CD14-positive monocyte (primary cell): ENCODE measurements around the gene PDZK1IP1. TPM values are rescaled to one million over a fixed set of nuclear protein-coding genes. Genes with fewer than 3 reads are reported as not detected.

ENCODE experiments used
- DNase-seq, 3 donors: peaks; one replicate each; pipeline ENCODE4 v3.0.0-alpha.2; 2011 to 2022
- H2AFZ ChIP-seq: 2 replicates; pipeline ENCODE4 v1.6.0; 2012; ENCODE audit warnings: mild to moderate bottlenecking, low read depth, low read length, inconsistent platforms; ENCODE audit not compliant: insufficient read depth, poor library complexity, severe bottlenecking
- H3K27ac ChIP-seq, 2 donors: 1 replicate in 1 of 2; 2 replicates in 1 of 2; pipeline ENCODE4 v1.5.1; 2012 to 2013; ENCODE audit warnings: low read length in 2 of 2, control low read depth in 1 of 2, inconsistent platforms in 1 of 2, low read depth in 1 of 2, mild to moderate bottlenecking in 1 of 2
- H3K27me3 ChIP-seq, 2 donors: one replicate each; pipeline versions ENCODE4 v1.6.0 to v1.6.1; 2011 to 2013; ENCODE audit warnings: low read length in 2 of 2; ENCODE audit not compliant: control insufficient read depth in 2 of 2, insufficient read depth in 2 of 2
- H3K36me3 ChIP-seq, 2 donors: replicated peaks in 1 of 2; 1 replicate in 1 of 2; 2 replicates in 1 of 2; pipeline versions ENCODE4 v1.5.1 to v1.6.1; 2012 to 2013; ENCODE audit warnings: low read length in 2 of 2, control low read depth in 1 of 2, inconsistent platforms in 1 of 2, mild to moderate bottlenecking in 1 of 2; ENCODE audit not compliant: insufficient read depth in 2 of 2, control insufficient read depth in 1 of 2
- H3K4me1 ChIP-seq, 2 donors: 1 replicate in 1 of 2; 2 replicates in 1 of 2; pipeline versions ENCODE4 v1.5.1 to v1.6.1; 2012 to 2013; ENCODE audit warnings: low read length in 2 of 2, control low read depth in 1 of 2, inconsistent platforms in 1 of 2, mild to moderate bottlenecking in 1 of 2, moderate library complexity in 1 of 2; ENCODE audit not compliant: insufficient read depth in 2 of 2, control insufficient read depth in 1 of 2
- H3K4me2 ChIP-seq: replicated peaks from 2 replicates; pipeline ENCODE3; 2012; ENCODE audit warnings: low read length, moderate library complexity, mild to moderate bottlenecking; ENCODE audit not compliant: poor library complexity, severe bottlenecking; ENCODE audit errors: extremely low read depth
- H3K4me3 ChIP-seq, 3 experiments: fragments of 200-600 bp in 1 of 3; sonication (generic) in 1 of 3; replicated peaks in 1 of 3; 1 replicate in 2 of 3; 2 replicates in 1 of 3; pipeline ENCODE4 v1.5.1; 2011 to 2013; ENCODE audit warnings: low read length in 3 of 3, mild to moderate bottlenecking in 3 of 3, control low read depth in 2 of 3, low read depth in 2 of 3, inconsistent platforms in 1 of 3, moderate library complexity in 1 of 3
- H3K79me2 ChIP-seq: 2 replicates; pipeline ENCODE4 v1.6.0; 2012; ENCODE audit warnings: mild to moderate bottlenecking, control low read depth, inconsistent platforms, low read length, moderate library complexity; ENCODE audit not compliant: insufficient read depth
- H3K9ac ChIP-seq: 2 replicates; pipeline ENCODE4 v1.6.0; 2017; ENCODE audit warnings: low read length, mild to moderate bottlenecking; ENCODE audit not compliant: insufficient read depth, poor library complexity, severe bottlenecking
- H3K9me3 ChIP-seq, 2 donors: replicated peaks in 1 of 2; 1 replicate in 1 of 2; 2 replicates in 1 of 2; pipeline versions ENCODE4 v1.5.1 to v1.6.1; 2012 to 2013; ENCODE audit warnings: low read length in 2 of 2, control low read depth in 1 of 2; ENCODE audit not compliant: control insufficient read depth in 1 of 2, insufficient read depth in 1 of 2
- H4K20me1 ChIP-seq: 2 replicates; pipeline ENCODE4 v1.6.0; 2012; ENCODE audit warnings: mild to moderate bottlenecking, low read length, control low read depth, moderate library complexity; ENCODE audit not compliant: insufficient read depth
- H3K27ac Mint-ChIP-seq, 7 donors: one replicate each; pipeline ENCODE4 v1.8.0; 2020; ENCODE audit warnings: mild to moderate bottlenecking in 7 of 7, mixed read lengths in 7 of 7, moderate library complexity in 6 of 7, inconsistent platforms in 2 of 7
- H3K27me3 Mint-ChIP-seq, 3 donors: one replicate each; pipeline ENCODE4 v1.8.0; 2021 to 2022; ENCODE audit warnings: low read depth in 3 of 3, mild to moderate bottlenecking in 3 of 3, mixed read lengths in 3 of 3, moderate library complexity in 3 of 3, inconsistent platforms in 1 of 3
- H3K36me3 Mint-ChIP-seq, 2 donors: one replicate each; pipeline ENCODE4 v1.8.0; 2020; ENCODE audit warnings: mixed read lengths in 2 of 2, inconsistent platforms in 1 of 2, mild to moderate bottlenecking in 1 of 2
- H3K4me1 Mint-ChIP-seq: one replicate; pipeline ENCODE4 v1.8.0; 2020; ENCODE audit warnings: mild to moderate bottlenecking, mixed read lengths
- H3K4me3 Mint-ChIP-seq, 2 donors: one replicate each; pipeline ENCODE4 v1.8.0; 2020; ENCODE audit warnings: mild to moderate bottlenecking in 2 of 2, mixed read lengths in 2 of 2, moderate library complexity in 1 of 2
- H3K9me3 Mint-ChIP-seq, 7 donors: one replicate each; pipeline ENCODE4 v1.8.0; 2020 to 2022; ENCODE audit warnings: mixed read lengths in 7 of 7, mild to moderate bottlenecking in 6 of 7, moderate library complexity in 6 of 7, inconsistent platforms in 2 of 7
- WGBS: methylation state at CpG from one replicate; pipeline ENCODE4 v1.1.5; 2013; ENCODE audit warnings: missing lambda C conversion rate; ENCODE audit not compliant: insufficient coverage; 5-methylcytosine and 5-hydroxymethylcytosine counted together
- intact Hi-C, 2 donors: fragments of 100-400 bp; cut with micrococcal nuclease; formaldehyde crosslinking; loops; one replicate each; pipeline versions ENCODE4 v1.15.0 to v1.15.1; 2023
- polyA plus RNA-seq, 3 donors: library from polyadenylated mRNA; depleted of rRNA in 1 of 3; unstranded in 2 of 3; stranded (reverse) in 1 of 3; fragments of 300-500 nt in 2 of 3; fragments of >200 nt in 1 of 3; fragmentation: Illumina TruSeq in 2 of 3; gene quantifications; 1 replicate in 2 of 3; 2 replicates in 1 of 3; pipeline ENCODE4 v1.2.3, GENCODE V29; 2012 to 2021
- TF ChIP-seq, protein P1 (sequence below): fragments of 200-600 bp; IDR thresholded peaks from one replicate; pipeline ENCODE4 v1.8.0; 2022; ENCODE audit warnings: antibody characterized with exemption, mild to moderate bottlenecking

PDZK1IP1 gene
- polyA plus RNA-seq, 3 donors = 1.4 TPM; not detected in 2

DNA sequence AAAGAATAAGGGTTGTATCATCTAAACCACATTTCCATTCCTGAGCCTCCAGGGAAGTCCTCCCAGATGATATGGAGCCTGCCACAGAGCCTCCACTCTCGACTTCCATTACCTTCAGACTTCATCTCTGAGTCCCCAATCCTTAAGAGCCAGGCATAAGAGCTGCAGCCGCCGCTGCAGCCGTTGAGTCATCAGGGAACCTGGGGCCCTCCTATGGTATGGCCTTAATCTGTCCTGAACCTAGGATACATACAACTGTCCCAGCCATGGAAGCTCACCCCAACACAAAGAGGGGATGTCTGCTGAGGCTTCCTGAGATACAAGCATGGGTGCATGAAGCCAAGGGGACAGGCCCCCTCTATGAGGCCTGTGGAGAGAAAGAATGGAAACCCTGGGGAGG lies 25.9 kb upstream of the PDZK1IP1 start:
- Histone ChIP-seq H3K4me3 (no peak overlapping the region), H2AFZ (no peak overlapping the region), H3K79me2 (no peaks in the 10 kb centered on the region), H3K4me1 (peaks cover 12 to 15% of the 10 kb centered on the region in 2 donors), H3K9me3 (no peaks in the 10 kb centered on the region), H3K36me3 (no peaks in the 10 kb centered on the region), H3K27me3 (no peaks in the 10 kb centered on the region), H3K4me2 (no peak overlapping the region), H3K27ac (no peak overlapping the region), H3K9ac (no peak overlapping the region), H4K20me1 (no peaks in the 10 kb centered on the region)
- Mint-ChIP-seq H3K27ac (no peak overlapping the region), H3K36me3 (no peaks in the 10 kb centered on the region), H3K4me1 (no peaks in the 10 kb centered on the region), H3K27me3 (peaks cover 1 to 5% (median 3%) of the 10 kb centered on the region in 3 donors), H3K4me3 (no peak overlapping the region), H3K9me3 (no peaks in the 10 kb centered on the region)
- WGBS = 96% methylated on average over 4 of the region's 4 CpGs
- DNase-seq = no peak
- TF ChIP-seq, protein P1, sequence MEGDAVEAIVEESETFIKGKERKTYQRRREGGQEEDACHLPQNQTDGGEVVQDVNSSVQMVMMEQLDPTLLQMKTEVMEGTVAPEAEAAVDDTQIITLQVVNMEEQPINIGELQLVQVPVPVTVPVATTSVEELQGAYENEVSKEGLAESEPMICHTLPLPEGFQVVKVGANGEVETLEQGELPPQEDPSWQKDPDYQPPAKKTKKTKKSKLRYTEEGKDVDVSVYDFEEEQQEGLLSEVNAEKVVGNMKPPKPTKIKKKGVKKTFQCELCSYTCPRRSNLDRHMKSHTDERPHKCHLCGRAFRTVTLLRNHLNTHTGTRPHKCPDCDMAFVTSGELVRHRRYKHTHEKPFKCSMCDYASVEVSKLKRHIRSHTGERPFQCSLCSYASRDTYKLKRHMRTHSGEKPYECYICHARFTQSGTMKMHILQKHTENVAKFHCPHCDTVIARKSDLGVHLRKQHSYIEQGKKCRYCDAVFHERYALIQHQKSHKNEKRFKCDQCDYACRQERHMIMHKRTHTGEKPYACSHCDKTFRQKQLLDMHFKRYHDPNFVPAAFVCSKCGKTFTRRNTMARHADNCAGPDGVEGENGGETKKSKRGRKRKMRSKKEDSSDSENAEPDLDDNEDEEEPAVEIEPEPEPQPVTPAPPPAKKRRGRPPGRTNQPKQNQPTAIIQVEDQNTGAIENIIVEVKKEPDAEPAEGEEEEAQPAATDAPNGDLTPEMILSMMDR = no peak
- intact Hi-C loops = no loop called here

DNA sequence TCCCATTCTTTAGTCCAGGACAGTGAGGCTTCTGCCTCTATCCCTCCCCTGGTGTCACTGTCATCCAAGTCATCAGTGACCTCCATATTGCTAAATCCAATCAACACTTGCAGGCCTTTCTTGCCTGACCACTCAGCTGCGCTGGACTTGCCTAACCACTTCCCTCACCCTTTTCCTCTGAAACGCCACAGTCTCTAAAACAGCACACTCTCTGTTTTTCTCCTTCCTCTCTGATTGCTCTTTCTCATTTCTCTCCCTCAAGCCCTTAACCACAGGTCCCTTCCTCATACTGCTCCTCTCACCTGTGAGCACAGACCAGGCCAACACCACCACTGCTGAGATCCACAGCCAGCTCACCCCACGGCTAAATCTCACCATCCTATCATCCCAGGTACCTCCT lies 24.7 kb upstream of the PDZK1IP1 start:
- no peak overlapping the region for H2AFZ ChIP-seq
- intact Hi-C loops = no loop called here
- H4K20me1 ChIP-seq = no peaks in the 10 kb centered on the region
- 11% methylated on average over 3 of the region's 3 CpGs for WGBS
- H3K9ac ChIP-seq = no peak overlapping the region
- no peaks in the 10 kb centered on the region for H3K27me3 ChIP-seq
- no peak for DNase-seq
- H3K9me3 Mint-ChIP-seq = no peaks in the 10 kb centered on the region
- peaks cover 12 to 15% of the 10 kb centered on the region in 2 donors for H3K4me1 ChIP-seq
- no peak overlapping the region for H3K4me2 ChIP-seq
- TF ChIP-seq, protein P1 = no peak
- no peak overlapping the region for H3K27ac Mint-ChIP-seq
- no peak overlapping the region for H3K4me3 ChIP-seq
- no peaks in the 10 kb centered on the region for H3K9me3 ChIP-seq
- H3K79me2 ChIP-seq = no peaks in the 10 kb centered on the region
- no peaks in the 10 kb centered on the region for H3K36me3 Mint-ChIP-seq
- H3K27ac ChIP-seq = no peak overlapping the region
- H3K4me1 Mint-ChIP-seq = no peaks in the 10 kb centered on the region
- H3K4me3 Mint-ChIP-seq = no peak overlapping the region
- H3K36me3 ChIP-seq = no peaks in the 10 kb centered on the region
- peaks cover 0 to 4% (median 1%) of the 10 kb centered on the region in 3 donors for H3K27me3 Mint-ChIP-seq
